ENCODE measurements around the gene DHRS11.

DHRS11 gene, protein sequence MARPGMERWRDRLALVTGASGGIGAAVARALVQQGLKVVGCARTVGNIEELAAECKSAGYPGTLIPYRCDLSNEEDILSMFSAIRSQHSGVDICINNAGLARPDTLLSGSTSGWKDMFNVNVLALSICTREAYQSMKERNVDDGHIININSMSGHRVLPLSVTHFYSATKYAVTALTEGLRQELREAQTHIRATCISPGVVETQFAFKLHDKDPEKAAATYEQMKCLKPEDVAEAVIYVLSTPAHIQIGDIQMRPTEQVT

DNA sequence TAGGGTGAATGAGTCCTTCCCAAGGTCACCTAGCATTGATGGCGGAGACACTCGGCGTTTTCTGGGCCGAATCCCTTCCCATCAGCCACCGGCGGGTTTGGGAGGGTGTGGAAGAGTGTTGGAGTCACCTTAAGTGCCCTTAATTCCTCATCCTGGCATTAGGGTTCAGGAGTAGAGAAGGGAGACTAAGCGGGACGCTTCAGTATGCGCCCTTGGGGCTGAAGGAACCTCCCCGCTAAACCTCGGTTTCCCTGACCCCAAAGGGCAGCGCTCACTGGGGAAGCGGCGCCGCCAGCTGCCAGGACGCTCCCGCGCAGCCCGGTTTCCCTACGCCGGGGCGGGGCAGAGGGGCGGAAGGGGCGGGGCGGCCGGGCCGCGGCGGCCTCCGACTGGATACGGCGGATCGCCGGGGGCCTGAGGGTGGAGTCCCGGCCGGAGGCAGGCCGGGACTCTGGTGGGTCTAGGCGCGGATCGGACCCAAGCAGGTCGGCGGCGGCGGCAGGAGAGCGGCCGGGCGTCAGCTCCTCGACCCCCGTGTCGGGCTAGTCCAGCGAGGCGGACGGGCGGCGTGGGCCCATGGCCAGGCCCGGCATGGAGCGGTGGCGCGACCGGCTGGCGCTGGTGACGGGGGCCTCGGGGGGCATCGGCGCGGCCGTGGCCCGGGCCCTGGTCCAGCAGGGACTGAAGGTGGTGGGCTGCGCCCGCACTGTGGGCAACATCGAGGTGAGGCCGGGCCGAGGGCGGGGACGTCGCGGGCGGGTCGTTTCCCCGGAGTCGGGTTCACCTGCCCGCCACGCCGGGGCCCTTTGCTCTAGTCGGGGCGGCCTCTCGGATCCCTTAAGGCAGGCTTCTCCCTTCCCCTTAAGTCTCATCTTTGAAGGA, at the start of gene DHRS11:
DHRS11 (plus strand) TSS at position 446 of the 882 bp plus-strand sequence; CDS start at position 577, 131 bp downstream.
- peak; percentile 61 to 73 for DNase-seq (ENCODE audit: low read depth in 1 of 2, low spot score in 1 of 2)

DNA sequence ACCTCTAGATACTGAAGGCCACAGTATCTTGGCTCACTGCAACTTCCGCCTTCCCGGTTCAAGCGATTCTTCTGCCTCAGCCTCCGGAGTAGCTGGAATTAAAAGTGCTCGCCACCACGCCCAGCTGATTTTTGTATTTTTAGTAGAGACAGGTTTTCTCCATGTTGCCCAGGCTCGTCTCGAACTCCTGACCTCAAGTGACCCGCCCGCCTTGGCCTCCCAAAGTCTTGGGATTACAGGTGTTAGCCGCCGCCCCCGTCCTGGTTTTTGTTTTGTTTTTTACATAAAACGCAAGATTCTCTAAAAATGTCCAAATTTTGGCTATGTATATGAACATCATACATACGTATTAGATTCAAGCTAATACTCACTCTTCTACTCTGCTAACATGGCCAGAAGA, 48.9 kb upstream of the DHRS11 start:
- DNase-seq (ENCODE audit: low read depth in 1 of 2, low spot score in 1 of 2) = no peak

DNA sequence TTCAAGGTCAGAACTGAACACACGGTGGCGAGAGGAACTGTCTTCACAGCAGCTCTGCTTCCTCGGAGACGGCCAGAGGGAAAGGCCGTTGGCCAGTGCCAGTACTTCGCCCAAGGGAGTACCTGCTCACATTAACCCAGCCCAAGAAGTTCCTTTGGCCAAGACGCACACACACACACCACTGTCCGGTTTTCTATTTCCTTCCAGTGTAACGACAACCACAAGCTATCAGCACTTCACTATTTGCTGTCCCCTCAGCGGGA, 47.7 kb upstream of the DHRS11 start:
- DNase-seq (ENCODE audit: low read depth in 1 of 2, low spot score in 1 of 2) = no peak

DNA sequence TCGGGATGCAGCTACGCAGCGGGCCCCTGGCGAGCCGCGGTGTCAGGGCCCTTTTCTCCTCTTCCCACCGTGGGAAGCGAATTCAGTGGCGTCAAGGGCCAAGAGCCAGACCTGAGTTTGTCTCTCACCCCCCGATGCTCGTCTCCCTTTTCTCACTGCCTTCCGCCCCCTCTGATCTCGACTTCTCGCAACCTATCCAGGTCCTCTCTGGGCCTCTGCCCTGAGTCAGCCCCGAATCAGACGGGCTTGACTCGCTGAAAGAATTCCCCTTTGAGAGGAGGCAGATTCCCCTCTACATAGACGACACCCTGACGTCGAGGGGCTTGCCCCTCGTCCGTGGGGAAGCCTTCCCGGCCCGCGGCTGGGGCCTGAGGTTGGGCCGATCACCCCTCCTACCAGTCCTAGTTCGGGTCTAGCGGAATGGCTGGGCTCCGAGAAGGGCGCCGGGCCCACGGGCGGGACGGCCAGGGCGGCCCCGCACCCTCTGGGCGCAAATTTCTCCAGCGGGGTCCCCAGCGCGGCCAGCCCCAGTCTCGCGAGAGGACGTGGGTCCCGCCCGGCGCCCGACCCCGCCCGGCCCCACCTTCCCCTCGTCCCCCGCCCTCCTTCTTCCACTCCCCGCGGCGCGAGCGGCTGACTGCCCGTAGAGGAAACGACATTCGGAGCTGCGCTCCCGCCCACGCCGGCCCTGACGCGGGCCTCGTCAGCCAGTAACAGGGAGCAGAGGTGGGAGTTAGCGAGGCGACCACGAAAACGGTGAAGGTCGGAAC, 47.2 kb upstream of the DHRS11 start, which contains the start of gene GGNBP2:
GGNBP2 (plus strand) TSS at position 613 of the 770 bp plus-strand sequence. CDS start 806 bp downstream, outside the sequence.
- DNase-seq (ENCODE audit: low read depth in 1 of 2, low spot score in 1 of 2) = peak; percentile 86 to 87

DNA sequence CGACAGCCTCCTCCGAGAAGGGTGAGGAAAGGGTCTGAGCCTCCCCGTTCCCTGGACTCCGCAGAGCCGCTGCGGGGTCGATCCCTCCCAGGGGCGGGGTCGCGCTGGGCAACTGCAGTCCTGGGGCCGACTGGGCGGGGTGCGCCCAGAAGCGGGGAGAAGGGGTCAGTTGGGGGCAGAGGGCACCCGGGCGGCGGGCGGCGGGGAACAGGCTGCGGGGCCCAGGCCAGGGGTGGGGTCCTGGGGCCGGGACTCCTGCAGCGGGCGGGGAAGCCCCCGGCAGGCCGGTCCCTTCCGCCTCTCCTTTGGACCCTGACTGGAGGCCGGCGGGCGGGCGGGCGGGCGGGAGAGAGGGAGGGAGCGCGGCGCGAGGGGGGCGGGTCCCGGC, 46.6 kb upstream of the DHRS11 start:
- DNase-seq (ENCODE audit: low read depth in 1 of 2, low spot score in 1 of 2) = no peak

DNA sequence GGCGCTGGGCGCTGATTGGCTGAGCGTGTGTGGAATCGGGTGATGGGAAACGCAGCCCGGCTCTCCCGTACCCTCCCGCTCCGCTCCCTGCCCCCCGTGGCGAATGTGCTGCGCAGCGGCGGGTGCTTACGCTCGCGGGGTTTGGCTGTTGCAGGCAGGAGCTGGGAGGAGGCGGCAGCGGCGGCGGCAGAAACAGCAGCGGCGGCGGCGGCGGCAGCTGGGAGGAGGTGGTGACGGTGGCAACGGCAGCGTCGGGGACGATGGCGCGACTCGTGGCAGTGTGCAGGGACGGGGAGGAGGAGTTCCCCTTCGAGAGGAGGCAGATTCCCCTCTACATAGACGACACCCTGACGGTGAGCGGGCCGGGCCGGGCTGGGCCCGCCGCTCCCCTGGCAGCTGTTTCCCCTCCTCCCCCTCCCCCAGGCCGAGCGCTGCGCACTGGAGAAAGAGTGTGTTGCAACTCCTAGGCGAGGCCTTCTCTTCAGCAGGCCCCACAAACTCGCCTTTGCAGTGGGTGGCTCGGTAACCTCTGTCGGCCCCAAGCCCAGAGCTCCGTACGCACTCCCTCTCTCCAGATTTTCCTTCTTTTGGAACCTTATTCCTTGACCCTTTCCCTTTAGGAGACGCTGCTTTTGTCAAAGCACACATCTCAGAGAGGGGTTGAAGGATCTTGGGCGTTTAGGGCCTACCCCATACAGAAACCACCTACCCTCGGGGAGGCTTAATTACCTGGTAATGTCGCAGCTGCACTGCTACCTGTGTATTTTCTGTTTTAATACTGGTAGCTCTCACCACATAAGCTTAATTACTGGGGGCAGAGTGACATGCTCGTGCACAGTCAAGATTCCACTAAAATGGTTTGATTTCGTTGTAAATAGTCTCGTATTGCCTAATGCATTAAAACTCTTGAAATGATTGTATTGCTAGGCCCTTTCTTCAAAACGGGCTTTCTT, 45.9 kb upstream of the DHRS11 start:
- DNase-seq (ENCODE audit: low read depth in 1 of 2, low spot score in 1 of 2) = peak; percentile 93

DNA sequence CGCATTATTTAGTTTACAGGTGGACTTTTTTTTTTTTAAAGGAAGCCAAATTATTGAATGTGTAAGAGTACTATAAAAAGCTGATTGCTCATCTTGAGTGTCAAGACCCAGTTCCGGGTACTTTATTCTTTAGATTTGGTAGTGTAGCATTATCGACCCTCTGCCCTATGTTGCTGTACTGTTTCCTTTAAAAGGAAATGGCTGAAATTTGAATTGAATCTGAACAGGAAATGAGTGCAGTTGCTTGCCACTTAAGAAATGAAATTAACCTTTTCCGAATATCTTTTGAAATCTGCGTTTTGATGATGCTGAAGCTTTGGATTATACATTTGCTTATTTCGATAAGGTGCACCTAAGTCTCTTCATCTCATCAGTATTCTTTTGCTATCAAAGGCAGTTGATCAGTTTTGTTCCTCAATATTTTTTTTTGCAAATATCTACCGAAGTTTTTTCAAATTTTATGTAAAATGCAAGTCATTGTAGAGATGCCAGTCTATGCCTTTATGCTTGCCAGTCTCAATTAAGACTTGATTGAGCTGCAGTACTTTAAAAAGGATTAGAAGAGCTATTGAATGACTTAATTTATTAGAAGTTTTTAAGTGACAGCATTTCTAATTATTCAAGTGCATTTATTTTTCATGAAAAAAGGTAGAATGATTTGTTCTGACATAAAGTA, 45.1 kb upstream of the DHRS11 start:
- no peak for DNase-seq (ENCODE audit: low read depth in 1 of 2, low spot score in 1 of 2)

DNA sequence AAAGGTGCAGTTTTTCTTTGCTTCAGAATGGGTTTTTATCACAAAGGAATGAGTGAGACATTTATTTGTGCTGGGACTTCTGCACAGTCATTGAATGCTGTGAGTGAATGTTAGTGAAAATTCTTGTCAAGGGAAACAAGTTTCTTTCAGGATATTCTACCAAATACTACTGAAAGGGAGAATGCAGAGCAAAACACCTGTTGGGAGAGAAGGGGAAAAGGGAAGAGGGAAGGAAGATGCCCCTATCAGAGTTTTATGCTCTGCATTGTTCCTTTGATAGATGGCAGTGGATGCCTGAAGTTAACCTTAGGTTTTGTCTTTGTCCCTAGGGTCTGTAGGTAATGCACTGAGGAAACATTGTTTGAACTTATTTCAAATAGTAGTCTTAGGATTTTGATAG, 43.9 kb upstream of the DHRS11 start:
- no peak for DNase-seq (ENCODE audit: low read depth in 1 of 2, low spot score in 1 of 2)

DNA sequence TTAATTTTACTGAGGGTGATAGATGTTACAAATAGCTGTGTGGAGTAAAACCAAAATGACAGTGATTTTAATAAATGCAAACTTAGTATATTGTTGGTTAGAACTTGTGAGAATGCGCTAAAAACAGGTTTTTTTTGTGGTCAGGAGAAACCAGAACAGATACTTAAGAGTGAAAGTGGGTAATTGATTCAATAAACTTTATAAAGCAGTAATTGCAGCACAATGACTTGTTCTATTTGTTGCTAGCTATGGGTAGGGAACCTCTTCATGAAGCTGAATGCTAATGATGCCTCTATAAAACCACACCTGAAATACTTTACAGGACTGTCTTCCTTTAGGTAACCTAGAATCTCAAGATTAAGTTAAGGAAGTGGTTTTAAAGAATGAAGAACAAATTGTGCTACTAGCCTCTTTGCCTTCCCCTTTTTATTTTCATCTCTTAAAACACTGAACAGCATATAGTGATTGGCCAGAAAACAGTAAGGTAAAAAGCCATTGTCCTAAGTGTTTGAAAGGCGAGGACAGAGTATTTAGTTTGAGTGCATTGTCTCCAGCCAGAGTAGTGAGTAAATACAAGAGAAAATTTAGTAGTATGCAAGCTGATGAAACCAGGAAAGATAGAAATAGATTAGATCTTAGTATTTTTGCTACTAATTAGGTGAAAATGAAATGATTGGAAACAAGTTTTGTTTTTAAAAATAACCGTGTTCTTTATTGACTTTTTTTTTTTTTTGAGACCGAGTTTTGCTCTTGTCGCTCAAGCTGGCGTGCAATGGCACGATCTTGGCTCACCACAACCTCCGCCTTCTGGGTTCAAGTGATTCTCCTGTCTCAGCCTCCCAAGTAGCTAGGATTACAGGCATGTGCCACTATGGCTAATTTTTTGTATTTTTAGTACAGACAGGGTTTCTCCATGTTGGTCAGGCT, 40.9 kb upstream of the DHRS11 start:
- no peak for DNase-seq (ENCODE audit: low read depth in 1 of 2, low spot score in 1 of 2)

DNA sequence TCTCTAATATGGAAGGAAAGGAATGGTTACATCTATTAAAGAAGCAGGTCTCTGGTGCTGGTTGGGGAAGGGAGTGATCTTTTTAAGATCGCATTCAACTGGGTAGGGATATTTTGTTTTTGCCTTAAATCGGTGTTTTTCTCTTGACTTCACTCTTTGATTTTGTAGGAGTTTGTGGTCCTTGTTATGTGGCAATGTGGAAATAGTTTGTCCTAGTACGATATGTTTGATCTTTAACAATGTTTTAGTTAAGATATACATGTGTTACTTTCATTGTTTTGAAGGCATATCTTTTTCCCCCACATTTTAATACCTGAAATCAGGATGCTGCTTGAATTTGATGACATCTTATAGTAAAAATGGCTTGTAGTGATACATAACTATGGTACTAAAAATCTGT, 38.2 kb upstream of the DHRS11 start:
- no peak for DNase-seq (ENCODE audit: low read depth in 1 of 2, low spot score in 1 of 2)

DNA sequence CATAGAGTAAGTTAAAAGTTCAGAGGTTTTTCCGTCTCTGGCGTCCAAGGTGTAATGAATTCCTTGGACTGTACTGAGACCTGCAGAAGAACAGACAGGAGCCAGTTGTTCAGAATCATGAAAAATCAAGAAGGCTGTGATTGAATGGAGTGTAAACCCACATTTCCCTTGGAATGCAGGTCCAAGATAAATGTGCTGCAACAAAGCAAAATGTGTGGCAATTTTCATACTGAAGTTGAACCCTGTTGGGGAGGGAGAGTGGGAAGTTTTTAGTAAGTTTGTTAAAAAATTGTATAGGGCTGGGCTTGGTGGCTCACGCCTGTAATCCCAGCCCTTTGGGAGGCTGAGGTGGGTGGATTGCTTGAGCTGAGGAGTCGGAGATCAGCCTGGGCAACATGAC, 25.6 kb upstream of the DHRS11 start:
- no peak for DNase-seq (ENCODE audit: low read depth in 1 of 2, low spot score in 1 of 2)

DNA sequence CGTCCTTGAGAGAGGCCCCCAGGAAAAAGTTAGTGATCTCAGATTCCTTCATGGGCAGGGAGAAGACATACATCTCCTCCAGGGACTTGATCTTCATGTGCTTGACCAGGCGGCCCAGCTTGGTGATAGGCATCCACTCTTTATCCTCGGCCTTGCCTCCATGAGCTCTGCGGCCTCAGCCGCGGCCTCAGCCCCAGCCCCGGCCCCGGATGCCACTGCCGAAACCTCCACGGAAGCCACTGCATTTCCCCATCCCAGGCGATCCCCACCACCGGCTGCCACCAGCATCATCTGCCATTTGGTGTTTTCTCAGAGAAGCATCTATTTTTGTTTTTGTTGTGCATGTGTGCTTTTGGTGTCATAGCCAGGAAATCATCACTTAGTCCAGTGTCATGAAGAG, 16.7 kb upstream of the DHRS11 start:
- no peak for DNase-seq (ENCODE audit: low read depth in 1 of 2, low spot score in 1 of 2)

DNA sequence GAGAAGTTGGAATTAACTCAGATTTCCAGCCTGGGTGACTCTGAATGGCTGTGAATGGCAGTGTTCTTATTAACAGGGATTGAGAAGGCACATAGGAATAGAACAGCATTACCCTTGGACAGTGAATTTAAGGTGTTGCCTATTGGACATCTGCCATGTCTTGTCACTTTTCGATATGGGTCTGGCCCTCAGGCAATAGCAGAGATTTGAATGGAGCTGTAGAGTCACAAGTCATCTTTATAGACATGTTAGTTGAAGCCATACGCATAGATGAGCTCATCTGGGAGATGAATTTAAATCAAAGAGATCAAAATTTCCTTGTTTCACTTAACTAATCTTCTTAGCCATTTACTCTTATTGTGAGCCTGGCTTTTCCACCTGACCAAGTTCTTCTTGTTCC, 14.9 kb upstream of the DHRS11 start:
- DNase-seq (ENCODE audit: low read depth in 1 of 2, low spot score in 1 of 2) = no peak

DNA sequence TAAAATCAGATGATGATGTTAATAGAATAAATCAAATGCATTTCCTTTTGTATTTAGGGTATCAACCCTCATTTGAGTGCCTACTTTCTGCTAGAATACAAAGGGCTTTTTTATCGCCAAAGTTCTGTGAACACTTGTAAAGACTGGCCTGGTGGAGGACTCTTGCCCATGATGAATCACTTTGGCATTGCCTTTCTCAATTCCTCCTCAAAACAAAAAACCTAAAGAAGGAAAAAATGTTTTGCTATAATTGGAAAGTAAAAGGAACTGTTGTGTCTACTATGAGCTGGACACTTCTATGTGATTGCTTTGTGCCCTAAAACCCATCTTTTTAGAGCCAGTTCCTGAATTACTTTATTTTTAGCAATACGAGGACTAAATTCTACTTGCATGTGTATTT, 13.0 kb upstream of the DHRS11 start:
- no peak for DNase-seq (ENCODE audit: low read depth in 1 of 2, low spot score in 1 of 2)

DNA sequence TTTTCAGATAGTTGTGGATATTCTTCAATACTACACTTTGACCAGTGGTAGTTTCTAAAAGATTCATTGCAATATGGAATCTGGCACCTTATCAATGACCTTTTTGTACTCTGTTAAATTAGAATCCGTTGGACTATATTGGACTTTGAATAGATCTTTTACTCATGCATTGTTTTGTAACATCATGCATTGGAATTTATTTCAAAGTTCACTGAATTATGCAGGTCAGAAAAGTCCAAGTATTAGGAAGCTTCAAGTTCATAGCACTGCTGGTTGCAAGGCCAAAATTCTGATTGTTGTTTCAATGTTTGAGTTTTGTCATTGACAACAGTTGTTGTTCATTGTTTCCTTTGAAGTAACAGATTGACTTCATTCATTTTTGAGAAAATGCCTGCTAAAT, 7.9 kb upstream of the DHRS11 start:
- no peak for DNase-seq (ENCODE audit: low read depth in 1 of 2, low spot score in 1 of 2)

DNA sequence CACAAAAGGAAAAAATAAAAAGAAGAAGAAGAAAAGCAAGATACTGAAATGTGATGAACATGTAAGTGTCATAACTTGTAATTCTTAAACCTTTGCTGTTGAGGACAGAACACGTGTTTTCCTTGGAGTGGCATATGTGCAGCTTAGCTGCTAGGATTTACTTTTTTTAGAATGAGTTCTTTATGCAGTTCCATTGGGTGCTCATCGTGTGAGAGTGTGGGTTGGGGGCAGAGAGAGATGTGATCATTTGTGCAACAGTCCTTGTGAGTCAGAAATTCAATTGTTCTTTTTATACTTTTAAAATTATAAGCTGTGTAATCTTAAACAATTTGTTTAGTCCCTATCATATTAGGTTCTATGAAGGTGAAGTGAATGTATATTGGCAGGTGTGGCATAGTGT, 5.5 kb upstream of the DHRS11 start:
- no peak for DNase-seq (ENCODE audit: low read depth in 1 of 2, low spot score in 1 of 2)

DNA sequence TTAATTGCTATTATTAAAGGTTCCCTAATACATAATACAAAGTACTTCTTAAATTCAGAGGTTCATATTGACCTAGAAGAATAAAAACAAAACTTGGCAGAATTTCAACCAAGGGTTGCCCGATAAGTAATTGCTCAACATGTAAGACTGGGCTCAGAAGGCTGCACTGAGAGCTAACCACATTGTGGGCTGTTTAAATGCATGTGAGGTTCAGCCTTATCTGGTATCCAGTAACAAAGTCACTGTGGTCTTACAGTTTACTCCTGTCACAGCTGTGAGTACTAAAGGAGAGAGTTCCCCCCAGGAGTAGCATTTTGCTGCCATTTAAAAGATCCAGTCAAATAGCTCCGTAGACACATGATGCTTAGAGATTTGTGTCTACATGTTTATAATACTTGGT, 1.6 kb upstream of the DHRS11 start:
- no peak for DNase-seq (ENCODE audit: low read depth in 1 of 2, low spot score in 1 of 2)

DNA sequence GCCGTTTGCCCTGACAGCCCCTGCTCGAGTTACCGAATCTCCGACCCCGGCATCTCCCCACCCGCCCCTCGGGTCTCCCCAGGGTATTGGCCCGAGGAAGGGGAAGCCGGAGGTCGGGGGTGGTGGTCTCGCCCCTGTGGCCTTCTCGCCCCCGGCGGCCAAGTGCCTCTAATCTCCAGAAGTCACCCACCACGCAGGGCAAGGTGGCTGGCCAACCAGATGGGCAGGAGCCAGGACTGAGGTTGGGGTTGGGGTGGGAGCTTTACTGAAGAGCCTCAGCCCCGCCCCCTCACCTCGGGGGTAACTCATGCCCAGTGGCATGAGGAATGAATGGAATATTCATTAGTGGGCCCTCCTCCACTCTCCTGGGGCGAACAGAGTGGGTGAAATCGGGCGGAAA, 637 bp downstream of the DHRS11 start:
- no peak for DNase-seq (ENCODE audit: low read depth in 1 of 2, low spot score in 1 of 2)

DNA sequence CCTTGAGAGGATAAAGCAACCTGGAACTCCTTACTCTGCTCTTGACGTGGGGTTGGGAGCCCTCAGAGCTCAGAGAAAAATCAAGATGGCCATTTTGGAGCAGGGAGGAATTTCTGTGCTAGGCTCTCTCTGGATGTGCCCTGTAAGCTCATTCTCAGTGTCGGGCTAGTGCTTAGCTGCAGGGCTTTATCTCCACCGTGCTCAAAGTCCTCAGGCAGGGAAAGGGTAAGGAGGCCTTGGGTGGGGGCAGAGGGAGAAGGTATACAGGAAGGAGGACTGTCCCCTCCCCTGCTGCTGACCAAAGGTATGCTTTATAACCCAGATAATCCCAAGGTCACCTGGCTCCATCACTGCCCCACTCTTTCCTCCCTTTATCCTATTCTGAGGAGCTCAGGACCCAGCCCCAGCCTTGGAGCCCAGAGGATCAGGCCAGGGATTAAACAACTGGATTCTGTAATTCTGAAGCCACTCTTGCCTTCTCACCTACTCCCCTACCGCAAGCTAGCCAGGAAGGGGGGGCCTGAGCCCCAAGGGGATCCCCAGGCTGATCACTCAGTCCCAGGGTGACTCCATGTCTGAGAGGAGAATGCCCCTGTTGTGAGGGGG, 1.1 kb downstream of the DHRS11 start:
- DNase-seq (ENCODE audit: low read depth in 1 of 2, low spot score in 1 of 2) = no peak
